Neural crest cell (in vitro differentiated cells): ENCODE measurements around the gene MMP1. TPM values are rescaled to one million over a fixed set of nuclear protein-coding genes. Genes with fewer than 3 reads are reported as not detected.

Experiments used
- DNase-seq: peaks from one replicate; pipeline ENCODE4 v3.0.0; 2021; ENCODE audit warnings: low read depth, mixed read lengths, low spot score
- H3K27ac Mint-ChIP-seq: one replicate; pipeline ENCODE4 v1.8.0; 2021; ENCODE audit warnings: mild to moderate bottlenecking, mixed read lengths; ENCODE audit not compliant: unreplicated experiment
- H3K27me3 Mint-ChIP-seq: 2 replicates; pipeline ENCODE4 v1.8.0; 2021; ENCODE audit warnings: low read depth, mild to moderate bottlenecking, mixed read lengths
- H3K36me3 Mint-ChIP-seq: 2 replicates; pipeline ENCODE4 v1.8.0; 2021; ENCODE audit warnings: low read depth, mild to moderate bottlenecking, mixed read lengths
- H3K4me1 Mint-ChIP-seq: 2 replicates; pipeline ENCODE4 v1.8.0; 2021; ENCODE audit warnings: mixed read lengths
- H3K4me3 Mint-ChIP-seq: one replicate; pipeline ENCODE4 v1.8.0; 2021; ENCODE audit warnings: mild to moderate bottlenecking, mixed read lengths
- H3K9me3 Mint-ChIP-seq: 2 replicates; pipeline ENCODE4 v1.8.0; 2021; ENCODE audit warnings: mixed read lengths
- CTCF ChIP-seq: fragments of 200-600 bp; sonication (generic); conservative IDR thresholded peaks from 2 replicates; pipeline ENCODE4 v1.5.0; 2021; ENCODE audit warnings: antibody characterized with exemption, mild to moderate bottlenecking
- total RNA-seq: library from RNA; stranded (reverse); gene quantifications from 2 replicates; pipeline ENCODE4 v1.2.1, GENCODE V29; 2021

Gene MMP1
- total RNA-seq, 1 donor from 2014 or later: not detected

GRCh38 chr11:102761646-102762238 is 36.2 kb downstream of the MMP1 start:
- Mint-ChIP-seq H3K27ac (no peak overlapping the region), H3K4me1 (peaks cover 5% of the 10 kb centered on the region), H3K36me3 (no peaks in the 10 kb centered on the region), H3K27me3 (no peaks in the 10 kb centered on the region), H3K4me3 (no peak overlapping the region), H3K9me3 (no peaks in the 10 kb centered on the region)
- no peak for DNase-seq
- no peak for TF ChIP-seq CTCF

- H3K9me3 Mint-ChIP-seq: no peaks in the 10 kb centered on the region
- peaks cover 5% of the 10 kb centered on the region for H3K4me1 Mint-ChIP-seq
- no peaks in the 10 kb centered on the region for H3K27me3 Mint-ChIP-seq
- H3K27ac Mint-ChIP-seq: no peak overlapping the region
- TF ChIP-seq CTCF: no peak
- no peak for DNase-seq
- no peaks in the 10 kb centered on the region for H3K36me3 Mint-ChIP-seq
- no peak overlapping the region for H3K4me3 Mint-ChIP-seq
These were observed 37.5 kb downstream of the MMP1 start for GRCh38 chr11:102760344-102761035.

- TF ChIP-seq CTCF: no peak
- no peak overlapping the region for H3K4me3 Mint-ChIP-seq
- H3K9me3 Mint-ChIP-seq: no peaks in the 10 kb centered on the region
- DNase-seq: no peak
- no peaks in the 10 kb centered on the region for H3K36me3 Mint-ChIP-seq
- no peak overlapping the region for H3K27ac Mint-ChIP-seq
- H3K4me1 Mint-ChIP-seq: peaks cover 5% of the 10 kb centered on the region
- H3K27me3 Mint-ChIP-seq: no peaks in the 10 kb centered on the region
These were observed 40.0 kb downstream of the MMP1 start for GRCh38 chr11:102757823-102758549.

GRCh38 chr11:102753267-102753666 is 44.7 kb downstream of the MMP1 start:
- Mint-ChIP-seq H3K9me3 (no peaks in the 10 kb centered on the region), H3K4me1 (no peaks in the 10 kb centered on the region), H3K36me3 (no peaks in the 10 kb centered on the region), H3K27me3 (no peaks in the 10 kb centered on the region), H3K27ac (no peak overlapping the region), H3K4me3 (no peak overlapping the region)
- DNase-seq: no peak
- no peak for TF ChIP-seq CTCF

DNA sequence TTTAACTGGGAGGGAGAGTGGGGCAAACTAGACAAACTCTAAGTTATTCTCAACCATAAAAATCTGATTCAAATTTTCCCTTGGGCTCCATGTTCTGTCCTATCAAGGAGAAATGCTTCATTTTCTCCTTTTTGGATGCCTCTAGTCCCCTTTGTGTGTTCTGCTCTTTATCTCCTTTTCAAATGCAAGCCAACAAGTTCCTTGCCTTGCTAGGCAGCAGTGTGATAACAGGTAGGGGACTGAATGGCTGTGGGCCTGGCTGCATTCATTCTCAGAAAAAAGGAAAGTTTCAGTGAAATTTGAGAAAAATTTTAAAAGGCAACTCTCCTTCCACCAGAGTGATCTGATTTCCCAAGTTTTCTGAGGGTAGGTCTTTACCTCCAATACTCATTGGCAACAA is 46.3 kb downstream of the MMP1 start:
- H3K4me1 Mint-ChIP-seq: peaks cover 8% of the 10 kb centered on the region
- H3K9me3 Mint-ChIP-seq: peaks cover 5% of the 10 kb centered on the region

More for the DNA sequence above, 46.3 kb downstream of the MMP1 start:
- no peak for DNase-seq
- TF ChIP-seq CTCF: no peak
- Mint-ChIP-seq H3K36me3 (peaks cover 2% of the 10 kb centered on the region), H3K4me3 (no peak overlapping the region), H3K27ac (no peak overlapping the region), H3K27me3 (no peaks in the 10 kb centered on the region)
